Smooth muscle cell (in vitro differentiated cells): ENCODE results near the gene HAUS1. TPM values are rescaled to one million over a fixed set of nuclear protein-coding genes. Genes with fewer than 3 reads are reported as not detected.
"Not testable (repeated sequence)": the region's sequence is repeated elsewhere in the genome, so short reads cannot be mapped to it uniquely, and the experiment has no call there.

Experiments used
- DNase-seq: peaks from one replicate; lab custom pipeline; 2025; ENCODE audit not compliant: unreplicated experiment; lab: John Stamatoyannopoulos, UW
- H2AFZ ChIP-seq: fragments of 200-600 bp; sonication (generic); 2 replicates; pipeline ENCODE4 v1.6.0; 2016; ENCODE audit warnings: antibody characterized with exemption, low read depth, mild to moderate bottlenecking
- H3F3A ChIP-seq: fragments of 200-600 bp; sonication (generic); 2 replicates; pipeline ENCODE4 v1.6.0; 2017; ENCODE audit warnings: antibody characterized with exemption, low read depth
- H3K27ac ChIP-seq: fragments of 200-600 bp; sonication (generic); 2 replicates; pipeline ENCODE4 v1.5.1; 2016; ENCODE audit warnings: low read depth, mild to moderate bottlenecking
- H3K27me3 ChIP-seq: fragments of 200-600 bp; sonication (generic); 2 replicates; pipeline ENCODE4 v1.6.1; 2016; ENCODE audit warnings: low read depth, mild to moderate bottlenecking
- H3K36me3 ChIP-seq: fragments of 200-600 bp; sonication (generic); 2 replicates; pipeline ENCODE4 v1.5.1; 2016; ENCODE audit warnings: low read depth
- H3K4me1 ChIP-seq: fragments of 200-600 bp; sonication (generic); 2 replicates; pipeline ENCODE4 v1.5.1; 2016; ENCODE audit warnings: low read depth
- H3K4me2 ChIP-seq: fragments of 200-600 bp; sonication (generic); 2 replicates; pipeline ENCODE4 v1.6.0; 2016; ENCODE audit warnings: mild to moderate bottlenecking
- H3K4me3 ChIP-seq: fragments of 200-600 bp; sonication (generic); 2 replicates; pipeline ENCODE4 v1.5.1; 2016; ENCODE audit warnings: mild to moderate bottlenecking
- H3K79me2 ChIP-seq: fragments of 200-600 bp; sonication (generic); 2 replicates; pipeline ENCODE4 v1.6.0; 2016; ENCODE audit warnings: low read depth, mild to moderate bottlenecking
- H3K9ac ChIP-seq: fragments of 200-600 bp; sonication (generic); 2 replicates; pipeline ENCODE4 v1.6.0; 2016; ENCODE audit warnings: low read depth
- H3K9me3 ChIP-seq: fragments of 200-600 bp; sonication (generic); replicated peaks from 2 replicates; pipeline ENCODE4 v1.5.1; 2016; ENCODE audit warnings: low read depth
- H4K20me1 ChIP-seq: fragments of 200-600 bp; sonication (generic); 2 replicates; pipeline ENCODE4 v1.6.0; 2016; ENCODE audit warnings: low read depth
- WGBS: methylation state at CpG from one replicate; pipeline ENCODE4 v1.1.7; 2016; ENCODE audit warnings: low lambda C conversion rate; 5-methylcytosine and 5-hydroxymethylcytosine counted together
- polyA plus RNA-seq: library from polyadenylated mRNA; unstranded; fragments of >200 nt; fragmentation: Nextera tagmentation; extraction: Ambion mirVana; gene quantifications from 2 replicates; pipeline ENCODE4 v1.2.1, GENCODE V29; 2016
- total RNA-seq: library from RNA; depleted of rRNA; stranded (reverse); fragments of >200 nt; gene quantifications from 2 replicates; pipeline ENCODE4 v1.2.3, GENCODE V29; 2014
- TF ChIP-seq, protein P1 (sequence below): fragments of 200-600 bp; sonication (generic); IDR thresholded peaks from 2 replicates; pipeline ENCODE4 v1.5.1; 2017; ENCODE audit warnings: borderline replicate concordance, mild to moderate bottlenecking, antibody characterized with exemption; ENCODE audit not compliant: insufficient read depth, poor library complexity, severe bottlenecking

Gene HAUS1
- total and polyA plus RNA-seq, 2 experiments from 2014 or later, result 44.2 to 50.6 TPM

- no peak for DNase-seq
- Histone ChIP-seq H3K4me3 (no peak overlapping the region), H3K4me1 (no peaks in the 10 kb centered on the region), H3K79me2 (no peaks in the 10 kb centered on the region), H3K4me2 (no peak overlapping the region), H3K36me3 (peaks cover 14% of the 10 kb centered on the region), H3K27me3 (no peaks in the 10 kb centered on the region), H4K20me1 (no peaks in the 10 kb centered on the region), H3F3A (no peaks in the 10 kb centered on the region), H2AFZ (no peak overlapping the region), H3K9ac (no peak overlapping the region), H3K27ac (no peak overlapping the region), H3K9me3 (no peaks in the 10 kb centered on the region)
- 100% methylated on average over 2 of the region's 2 CpGs for WGBS
- TF ChIP-seq, protein P1, sequence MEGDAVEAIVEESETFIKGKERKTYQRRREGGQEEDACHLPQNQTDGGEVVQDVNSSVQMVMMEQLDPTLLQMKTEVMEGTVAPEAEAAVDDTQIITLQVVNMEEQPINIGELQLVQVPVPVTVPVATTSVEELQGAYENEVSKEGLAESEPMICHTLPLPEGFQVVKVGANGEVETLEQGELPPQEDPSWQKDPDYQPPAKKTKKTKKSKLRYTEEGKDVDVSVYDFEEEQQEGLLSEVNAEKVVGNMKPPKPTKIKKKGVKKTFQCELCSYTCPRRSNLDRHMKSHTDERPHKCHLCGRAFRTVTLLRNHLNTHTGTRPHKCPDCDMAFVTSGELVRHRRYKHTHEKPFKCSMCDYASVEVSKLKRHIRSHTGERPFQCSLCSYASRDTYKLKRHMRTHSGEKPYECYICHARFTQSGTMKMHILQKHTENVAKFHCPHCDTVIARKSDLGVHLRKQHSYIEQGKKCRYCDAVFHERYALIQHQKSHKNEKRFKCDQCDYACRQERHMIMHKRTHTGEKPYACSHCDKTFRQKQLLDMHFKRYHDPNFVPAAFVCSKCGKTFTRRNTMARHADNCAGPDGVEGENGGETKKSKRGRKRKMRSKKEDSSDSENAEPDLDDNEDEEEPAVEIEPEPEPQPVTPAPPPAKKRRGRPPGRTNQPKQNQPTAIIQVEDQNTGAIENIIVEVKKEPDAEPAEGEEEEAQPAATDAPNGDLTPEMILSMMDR, result no peak
These were observed 25.9 kb downstream of the HAUS1 start for GRCh38 chr18:46130061-46130460.

GRCh38 chr18:46130549-46130948, 26.4 kb downstream of the HAUS1 start:
- H3K4me1 ChIP-seq, H3K9me3 ChIP-seq, H3K27me3 ChIP-seq, H3K9ac ChIP-seq, H3K27ac ChIP-seq, DNase-seq, H3K79me2 ChIP-seq, H3K4me2 ChIP-seq, H3K4me3 ChIP-seq, H4K20me1 ChIP-seq, H2AFZ ChIP-seq, H3F3A ChIP-seq: not testable (repeated sequence)
- peaks cover 14% of the 10 kb centered on the region for H3K36me3 ChIP-seq
- WGBS, result over 99% methylated on average over 8 of the region's 8 CpGs

DNA sequence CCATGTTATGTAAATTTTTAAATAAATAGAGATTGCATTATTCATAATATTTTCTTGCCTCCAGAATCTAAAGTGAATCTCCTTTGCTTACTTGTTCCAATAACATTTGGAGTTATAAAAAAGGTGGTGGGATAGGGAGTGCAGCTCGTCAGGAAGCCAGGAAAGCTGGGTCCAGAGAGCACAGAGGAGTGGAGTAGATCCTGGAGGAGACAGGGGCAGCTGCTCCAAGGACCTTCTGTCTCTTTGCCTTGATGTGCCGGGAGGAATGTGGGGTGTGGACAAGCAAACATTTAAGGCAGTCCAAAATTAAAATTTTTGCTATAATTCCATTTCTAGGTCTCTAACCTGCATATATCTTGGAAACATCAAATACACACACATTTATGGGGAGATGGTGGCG, 29.3 kb downstream of the HAUS1 start:
- H3K4me3 ChIP-seq, result no peak overlapping the region
- no peaks in the 10 kb centered on the region for H3K9me3 ChIP-seq
- H3K36me3 ChIP-seq, result peaks cover 10% of the 10 kb centered on the region
- no peak for DNase-seq
- WGBS, result 94% methylated on average over 3 of the region's 3 CpGs
- no peak overlapping the region for H3K9ac ChIP-seq
- no peaks in the 10 kb centered on the region for H3K4me1 ChIP-seq
- H3K27ac ChIP-seq, result no peak overlapping the region
- no peak overlapping the region for H3K4me2 ChIP-seq
- H3F3A ChIP-seq, result no peaks in the 10 kb centered on the region
- H2AFZ ChIP-seq, result no peak overlapping the region
- no peaks in the 10 kb centered on the region for H3K27me3 ChIP-seq
- TF ChIP-seq, protein P1, result no peak
- H3K79me2 ChIP-seq, result no peaks in the 10 kb centered on the region
- no peaks in the 10 kb centered on the region for H4K20me1 ChIP-seq

DNA sequence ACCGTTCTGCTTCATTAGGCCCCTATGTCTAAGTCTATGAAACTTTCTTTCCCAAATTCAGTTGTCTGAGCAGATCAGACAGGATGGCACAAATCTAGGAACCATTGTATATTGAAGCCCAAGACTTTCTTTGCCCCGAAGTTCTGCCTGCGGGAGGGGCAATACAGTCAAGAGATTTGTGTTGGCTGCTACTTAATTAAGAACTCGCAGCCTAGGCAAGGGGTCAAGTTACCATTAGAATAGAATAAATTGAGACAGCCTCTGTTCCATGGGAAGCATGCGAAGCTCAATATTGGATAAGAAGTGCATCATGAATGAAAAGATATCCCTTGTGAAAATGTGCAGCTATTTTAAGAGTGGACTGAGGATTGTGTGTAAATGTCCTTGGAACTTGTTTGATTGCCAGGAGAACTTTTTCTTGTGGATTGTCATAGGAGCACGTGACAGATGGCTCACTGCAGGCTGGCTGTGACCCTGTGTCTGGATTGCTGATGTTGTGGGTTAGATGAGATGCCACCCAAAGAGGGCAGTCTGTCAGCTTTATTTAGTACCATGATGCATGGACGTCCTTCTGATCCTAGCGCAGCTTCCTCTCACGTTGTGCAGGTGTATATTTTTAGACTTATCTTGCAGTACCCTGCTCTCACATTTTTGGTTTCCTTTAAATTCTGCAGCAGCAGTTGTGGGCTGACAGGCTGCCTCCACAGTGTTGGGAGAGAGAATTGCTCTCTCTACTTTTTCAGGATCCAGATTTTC, 30.9 kb downstream of the HAUS1 start:
- Histone ChIP-seq H3K27me3 (no peaks in the 10 kb centered on the region), H3K36me3 (no peaks in the 10 kb centered on the region), H3K4me2 (no peak overlapping the region), H3K4me1 (no peaks in the 10 kb centered on the region), H4K20me1 (no peaks in the 10 kb centered on the region), H3K4me3 (no peak overlapping the region), H3K9me3 (no peaks in the 10 kb centered on the region), H3F3A (no peaks in the 10 kb centered on the region), H3K9ac (no peak overlapping the region), H2AFZ (no peak overlapping the region), H3K27ac (no peak overlapping the region), H3K79me2 (no peaks in the 10 kb centered on the region)
- WGBS, result 76% methylated on average over 9 of the region's 9 CpGs
- DNase-seq, result no peak
- TF ChIP-seq, protein P1, result no peak
